Rectal smooth muscle tissue (tissue), 1 donor: ENCODE data around the gene CCDC69.
"Not testable (repeated sequence)": the region's sequence is repeated elsewhere in the genome, so short reads cannot be mapped to it uniquely, and the experiment has no call there.

Source experiments
- H3K27ac ChIP-seq: one replicate; pipeline ENCODE4 v1.7.0; 2013; ENCODE audit warnings: low read depth, low read length, inconsistent platforms
- H3K27me3 ChIP-seq: one replicate; pipeline ENCODE4 v1.7.0; 2013; ENCODE audit warnings: low read length; ENCODE audit not compliant: control insufficient read depth, insufficient read depth
- H3K36me3 ChIP-seq: one replicate; pipeline ENCODE4 v1.7.0; 2013; ENCODE audit warnings: low read length; ENCODE audit not compliant: control insufficient read depth, insufficient read depth
- H3K4me1 ChIP-seq: one replicate; pipeline ENCODE4 v1.7.0; 2013; ENCODE audit warnings: low read length; ENCODE audit not compliant: control insufficient read depth, insufficient read depth
- H3K4me3 ChIP-seq: one replicate; pipeline ENCODE4 v1.7.0; 2013; ENCODE audit warnings: low read length
- H3K9ac ChIP-seq: one replicate; pipeline ENCODE4 v1.7.0; 2013; ENCODE audit warnings: low read length

CCDC69 gene

GRCh38 chr5:151223447-151224264 lies at the start of gene CCDC69:
Gene CCDC69 (minus strand): TSS chr5:151224092. CDS start chr5:151223970, 122 bp downstream.
- Histone ChIP-seq H3K4me3 (peak within 1 kb of the TSS; percentile 79), H3K4me1 (peaks cover 21% of the 10 kb centered on the region), H3K36me3 (no peaks in the 10 kb centered on the region), H3K27ac (peak within 1 kb of the TSS; percentile 89), H3K9ac (peak within 1 kb of the TSS; percentile 76), H3K27me3 (no peaks in the 10 kb centered on the region)

- H3K9ac ChIP-seq: no peak overlapping the region
- H3K4me1 ChIP-seq: no peaks in the 10 kb centered on the region
- no peak overlapping the region for H3K4me3 ChIP-seq
- H3K27me3 ChIP-seq: no peaks in the 10 kb centered on the region
- peaks cover 10% of the 10 kb centered on the region for H3K36me3 ChIP-seq
- no peak overlapping the region for H3K27ac ChIP-seq
Observed at GRCh38 chr5:151271336-151271735, 47.4 kb upstream of the CCDC69 start.

- H3K27me3 ChIP-seq: no peaks in the 10 kb centered on the region
- H3K9ac ChIP-seq: no peak overlapping the region
- no peak overlapping the region for H3K27ac ChIP-seq
- H3K4me1 ChIP-seq: no peaks in the 10 kb centered on the region
- H3K4me3 ChIP-seq: no peak overlapping the region
- peaks cover 10% of the 10 kb centered on the region for H3K36me3 ChIP-seq
Observed at GRCh38 chr5:151270599-151270998, 46.7 kb upstream of the CCDC69 start.

GRCh38 chr5:151267491-151268260 lies 43.8 kb upstream of the CCDC69 start:
- H3K27ac ChIP-seq: no peak overlapping the region
- H3K4me3 ChIP-seq: no peak overlapping the region
- H3K9ac ChIP-seq: no peak overlapping the region
- no peaks in the 10 kb centered on the region for H3K27me3 ChIP-seq
- H3K36me3 ChIP-seq: peaks cover 12% of the 10 kb centered on the region
- no peaks in the 10 kb centered on the region for H3K4me1 ChIP-seq

GRCh38 chr5:151264113-151264512 lies 40.2 kb upstream of the CCDC69 start:
- Histone ChIP-seq H3K27me3 (no peaks in the 10 kb centered on the region), H3K36me3 (peaks cover 12% of the 10 kb centered on the region), H3K9ac (no peak overlapping the region), H3K4me3 (no peak overlapping the region), H3K27ac (no peak overlapping the region), H3K4me1 (no peaks in the 10 kb centered on the region)

GRCh38 chr5:151262532-151262931 lies 38.6 kb upstream of the CCDC69 start:
- Histone ChIP-seq H3K4me1 (no peaks in the 10 kb centered on the region), H3K36me3 (peaks cover 12% of the 10 kb centered on the region), H3K27ac (no peak overlapping the region), H3K4me3 (no peak overlapping the region), H3K9ac (no peak overlapping the region), H3K27me3 (no peaks in the 10 kb centered on the region)

- H3K4me3 ChIP-seq: no peak overlapping the region
- H3K9ac ChIP-seq: no peak overlapping the region
- H3K27ac ChIP-seq: no peak overlapping the region
- peaks cover 2% of the 10 kb centered on the region for H3K36me3 ChIP-seq
- H3K27me3 ChIP-seq: no peaks in the 10 kb centered on the region
- no peaks in the 10 kb centered on the region for H3K4me1 ChIP-seq
Observed at GRCh38 chr5:151259931-151260330, 36.0 kb upstream of the CCDC69 start.

- H3K4me3 ChIP-seq: no peak overlapping the region
- no peak overlapping the region for H3K27ac ChIP-seq
- H3K27me3 ChIP-seq: no peaks in the 10 kb centered on the region
Observed at GRCh38 chr5:151258816-151259215, 34.9 kb upstream of the CCDC69 start.

GRCh38 chr5:151258201-151258611 lies 34.3 kb upstream of the CCDC69 start:
- H3K9ac ChIP-seq: no peak overlapping the region
- H3K36me3 ChIP-seq: no peaks in the 10 kb centered on the region
- peaks cover 9% of the 10 kb centered on the region for H3K4me1 ChIP-seq
- no peaks in the 10 kb centered on the region for H3K27me3 ChIP-seq
- H3K4me3 ChIP-seq: no peak overlapping the region
- no peak overlapping the region for H3K27ac ChIP-seq

More at GRCh38 chr5:151258816-151259215, 34.9 kb upstream of the CCDC69 start:
- H3K36me3 ChIP-seq: peaks cover 2% of the 10 kb centered on the region
- H3K4me1 ChIP-seq: peaks cover 6% of the 10 kb centered on the region
- H3K9ac ChIP-seq: no peak overlapping the region

GRCh38 chr5:151257731-151258181 lies 33.9 kb upstream of the CCDC69 start:
- Histone ChIP-seq H3K4me1 (peaks cover 9% of the 10 kb centered on the region), H3K4me3 (no peak overlapping the region), H3K27ac (no peak overlapping the region), H3K36me3 (no peaks in the 10 kb centered on the region), H3K9ac (no peak overlapping the region), H3K27me3 (no peaks in the 10 kb centered on the region)

GRCh38 chr5:151255621-151256286 lies 31.9 kb upstream of the CCDC69 start:
- Histone ChIP-seq H3K4me1 (peaks cover 9% of the 10 kb centered on the region), H3K9ac (no peak overlapping the region), H3K27ac (no peak overlapping the region), H3K36me3 (no peaks in the 10 kb centered on the region), H3K27me3 (no peaks in the 10 kb centered on the region), H3K4me3 (no peak overlapping the region)

- not testable (repeated sequence) for H3K9ac ChIP-seq, H3K4me1 ChIP-seq, H3K36me3 ChIP-seq, H3K4me3 ChIP-seq, H3K27me3 ChIP-seq, H3K27ac ChIP-seq
Observed at GRCh38 chr5:151254990-151255389, 31.1 kb upstream of the CCDC69 start.
